ENCODE measurements around the gene FBXL19. TPM values are rescaled to one million over a fixed set of nuclear protein-coding genes. Genes with fewer than 3 reads are reported as not detected.

The FBXL19 gene
- total and polyA plus RNA-seq, 9 of the 15 experiments (the other 6 are each of a cell fraction or from before 2014, with no cell fraction given): 0.13 to 48.0 (median 13.5) TPM; not detected in 1

DNA sequence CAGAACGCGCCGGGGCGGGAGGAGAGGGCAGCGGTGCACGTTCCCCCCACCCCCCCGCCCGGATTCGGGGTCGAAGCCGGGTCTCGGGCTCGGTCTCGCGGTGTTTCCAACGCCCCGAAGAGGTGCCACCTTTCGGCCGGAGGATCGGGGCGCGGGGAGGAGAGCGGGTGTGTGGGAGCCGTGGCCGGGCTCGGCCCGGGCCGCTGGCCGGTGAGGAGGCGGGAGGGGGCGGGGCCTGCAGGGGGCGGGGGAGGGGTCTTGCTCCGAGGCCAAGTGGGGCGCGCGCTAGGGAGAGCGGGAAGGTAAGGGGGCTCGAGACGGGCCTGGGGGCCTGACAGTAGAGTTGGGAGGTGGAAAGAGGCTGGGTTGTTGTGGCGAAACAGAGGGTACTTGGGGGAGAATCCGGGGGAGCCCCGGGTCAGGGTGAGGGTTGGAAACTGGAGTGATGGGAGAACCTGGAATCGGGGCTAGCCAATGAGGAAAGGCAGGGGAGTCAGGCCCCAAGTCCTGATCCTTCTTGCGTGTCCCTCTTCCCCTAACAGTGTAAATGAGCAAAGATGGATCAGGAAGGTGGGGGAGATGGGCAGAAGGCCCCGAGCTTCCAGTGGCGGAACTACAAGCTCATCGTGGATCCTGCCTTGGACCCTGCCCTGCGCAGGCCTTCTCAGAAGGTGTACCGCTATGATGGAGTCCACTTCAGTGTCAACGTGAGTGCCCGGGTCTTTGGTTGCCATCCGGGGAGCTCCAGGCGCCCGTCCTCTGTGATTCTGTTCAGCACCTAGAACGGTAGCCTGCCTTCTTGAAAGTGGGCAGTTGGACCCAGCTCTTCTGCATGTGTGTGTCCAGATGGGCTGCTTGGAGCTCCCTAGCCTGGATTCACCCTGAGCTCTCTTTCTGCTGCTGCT lies 35.1 kb downstream of the FBXL19 start (continued):
- TF ChIP-seq, protein P1, sequence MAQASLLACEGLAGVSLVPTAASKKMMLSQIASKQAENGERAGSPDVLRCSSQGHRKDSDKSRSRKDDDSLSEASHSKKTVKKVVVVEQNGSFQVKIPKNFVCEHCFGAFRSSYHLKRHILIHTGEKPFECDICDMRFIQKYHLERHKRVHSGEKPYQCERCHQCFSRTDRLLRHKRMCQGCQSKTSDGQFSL (CRISPR knock-in tag; IDR thresholded peaks at IDR 0.05): no peak
- TF ChIP-seq, protein P1 (tag; IDR thresholded peaks at IDR 0.05): peak in 1 of 2 experiments; percentile 77; a peak in 2 of 4 replicates
- TF ChIP-seq ZBTB7A (IDR thresholded peaks at IDR 0.05; ENCODE audit: borderline replicate concordance, control insufficient read depth, low read depth, low read length) (peak; percentile 32; the same call in 1 of the 2 replicates), BRCA1 (IDR thresholded peaks at IDR 0.05) (no peak), BRCA1 (CRISPR knock-in tag; IDR thresholded peaks at IDR 0.05) (0 out of 2 replicates have a peak, but pooled peaks have one; percentile 60), NR3C1 (CRISPR knock-in tag; IDR thresholded peaks at IDR 0.05) (peak; percentile 9; the same call in 1 of the 2 replicates), SIN3A (IDR thresholded peaks at IDR 0.05; ENCODE audit: borderline replicate concordance in 2 of 2, control insufficient read depth in 1 of 2, low read depth in 2 of 2, low read length in 2 of 2) (peak in 1 of 2 experiments; percentile 54; a peak in 1 of 4 replicates), NFIX (CRISPR knock-in tag; IDR thresholded peaks at IDR 0.05; ENCODE audit: low read depth) (no peak), NFYB (IDR thresholded peaks at IDR 0.05; ENCODE audit: extremely low read depth, insufficient read length) (peak; percentile 16)
- TF ChIP-seq, protein P2, sequence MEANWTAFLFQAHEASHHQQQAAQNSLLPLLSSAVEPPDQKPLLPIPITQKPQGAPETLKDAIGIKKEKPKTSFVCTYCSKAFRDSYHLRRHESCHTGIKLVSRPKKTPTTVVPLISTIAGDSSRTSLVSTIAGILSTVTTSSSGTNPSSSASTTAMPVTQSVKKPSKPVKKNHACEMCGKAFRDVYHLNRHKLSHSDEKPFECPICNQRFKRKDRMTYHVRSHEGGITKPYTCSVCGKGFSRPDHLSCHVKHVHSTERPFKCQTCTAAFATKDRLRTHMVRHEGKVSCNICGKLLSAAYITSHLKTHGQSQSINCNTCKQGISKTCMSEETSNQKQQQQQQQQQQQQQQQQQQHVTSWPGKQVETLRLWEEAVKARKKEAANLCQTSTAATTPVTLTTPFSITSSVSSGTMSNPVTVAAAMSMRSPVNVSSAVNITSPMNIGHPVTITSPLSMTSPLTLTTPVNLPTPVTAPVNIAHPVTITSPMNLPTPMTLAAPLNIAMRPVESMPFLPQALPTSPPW (CRISPR knock-in tag; IDR thresholded peaks at IDR 0.05): peak; percentile 91; the same call in 1 of the 2 replicates
- TF ChIP-seq, protein P3, sequence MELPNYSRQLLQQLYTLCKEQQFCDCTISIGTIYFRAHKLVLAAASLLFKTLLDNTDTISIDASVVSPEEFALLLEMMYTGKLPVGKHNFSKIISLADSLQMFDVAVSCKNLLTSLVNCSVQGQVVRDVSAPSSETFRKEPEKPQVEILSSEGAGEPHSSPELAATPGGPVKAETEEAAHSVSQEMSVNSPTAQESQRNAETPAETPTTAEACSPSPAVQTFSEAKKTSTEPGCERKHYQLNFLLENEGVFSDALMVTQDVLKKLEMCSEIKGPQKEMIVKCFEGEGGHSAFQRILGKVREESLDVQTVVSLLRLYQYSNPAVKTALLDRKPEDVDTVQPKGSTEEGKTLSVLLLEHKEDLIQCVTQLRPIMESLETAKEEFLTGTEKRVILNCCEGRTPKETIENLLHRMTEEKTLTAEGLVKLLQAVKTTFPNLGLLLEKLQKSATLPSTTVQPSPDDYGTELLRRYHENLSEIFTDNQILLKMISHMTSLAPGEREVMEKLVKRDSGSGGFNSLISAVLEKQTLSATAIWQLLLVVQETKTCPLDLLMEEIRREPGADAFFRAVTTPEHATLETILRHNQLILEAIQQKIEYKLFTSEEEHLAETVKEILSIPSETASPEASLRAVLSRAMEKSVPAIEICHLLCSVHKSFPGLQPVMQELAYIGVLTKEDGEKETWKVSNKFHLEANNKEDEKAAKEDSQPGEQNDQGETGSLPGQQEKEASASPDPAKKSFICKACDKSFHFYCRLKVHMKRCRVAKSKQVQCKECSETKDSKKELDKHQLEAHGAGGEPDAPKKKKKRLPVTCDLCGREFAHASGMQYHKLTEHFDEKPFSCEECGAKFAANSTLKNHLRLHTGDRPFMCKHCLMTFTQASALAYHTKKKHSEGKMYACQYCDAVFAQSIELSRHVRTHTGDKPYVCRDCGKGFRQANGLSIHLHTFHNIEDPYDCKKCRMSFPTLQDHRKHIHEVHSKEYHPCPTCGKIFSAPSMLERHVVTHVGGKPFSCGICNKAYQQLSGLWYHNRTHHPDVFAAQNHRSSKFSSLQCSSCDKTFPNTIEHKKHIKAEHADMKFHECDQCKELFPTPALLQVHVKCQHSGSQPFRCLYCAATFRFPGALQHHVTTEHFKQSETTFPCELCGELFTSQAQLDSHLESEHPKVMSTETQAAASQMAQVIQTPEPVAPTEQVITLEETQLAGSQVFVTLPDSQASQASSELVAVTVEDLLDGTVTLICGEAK (IDR thresholded peaks at IDR 0.05): no peak
- TF ChIP-seq, protein P3 (CRISPR knock-in tag; IDR thresholded peaks at IDR 0.05): no peak

Data from K562 (cell line).